GM12872 (cell line): ENCODE results near the gene UMODL1.

Source experiments
- CTCF ChIP-seq: IDR thresholded peaks from 3 replicates; pipeline ENCODE4 v1.5.1; 2011; ENCODE audit warnings: low read depth, mild to moderate bottlenecking, low read length, moderate library complexity; ENCODE audit not compliant: insufficient read depth

UMODL1 gene

GRCh38 chr21:42120101-42120902 lies 49.2 kb downstream of the UMODL1 start:
- TF ChIP-seq CTCF = no peak

- TF ChIP-seq CTCF = no peak
These were observed 49.9 kb downstream of the UMODL1 start for GRCh38 chr21:42120903-42121535.

- TF ChIP-seq CTCF = no peak
These were observed 50.7 kb downstream of the UMODL1 start for GRCh38 chr21:42121794-42122193.

- no peak for TF ChIP-seq CTCF
These were observed 51.3 kb downstream of the UMODL1 start for GRCh38 chr21:42122398-42122797.

GRCh38 chr21:42122808-42123207 lies 51.7 kb downstream of the UMODL1 start:
- no peak for TF ChIP-seq CTCF

- no peak for TF ChIP-seq CTCF
These were observed 52.2 kb downstream of the UMODL1 start for GRCh38 chr21:42123219-42123908.

GRCh38 chr21:42124081-42124480 lies 53.0 kb downstream of the UMODL1 start:
- no peak for TF ChIP-seq CTCF
